Measurements from ENCODE around the gene RTBDN. TPM values are rescaled to one million over a fixed set of nuclear protein-coding genes. Genes with fewer than 3 reads are reported as not detected.

Gene RTBDN
- total RNA-seq, 1 donor from 2014 or later: not detected

GRCh38 chr19:12787458-12787857, 46.9 kb downstream of the RTBDN start:
- Mint-ChIP-seq H3K4me1 (ENCODE audit: low read depth) (peaks cover 18% of the 10 kb centered on the region), H3K36me3 (ENCODE audit: insufficient read depth) (no peaks in the 10 kb centered on the region), H3K27me3 (peaks cover 15% of the 10 kb centered on the region), H3K27ac (no peak overlapping the region), H3K9me3 (ENCODE audit: low read depth) (no peaks in the 10 kb centered on the region), H3K4me3 (ENCODE audit: low read depth) (no peak overlapping the region)
- DNase-seq (ENCODE audit: low spot score, unreplicated experiment): no peak
- TF ChIP-seq, protein P1, sequence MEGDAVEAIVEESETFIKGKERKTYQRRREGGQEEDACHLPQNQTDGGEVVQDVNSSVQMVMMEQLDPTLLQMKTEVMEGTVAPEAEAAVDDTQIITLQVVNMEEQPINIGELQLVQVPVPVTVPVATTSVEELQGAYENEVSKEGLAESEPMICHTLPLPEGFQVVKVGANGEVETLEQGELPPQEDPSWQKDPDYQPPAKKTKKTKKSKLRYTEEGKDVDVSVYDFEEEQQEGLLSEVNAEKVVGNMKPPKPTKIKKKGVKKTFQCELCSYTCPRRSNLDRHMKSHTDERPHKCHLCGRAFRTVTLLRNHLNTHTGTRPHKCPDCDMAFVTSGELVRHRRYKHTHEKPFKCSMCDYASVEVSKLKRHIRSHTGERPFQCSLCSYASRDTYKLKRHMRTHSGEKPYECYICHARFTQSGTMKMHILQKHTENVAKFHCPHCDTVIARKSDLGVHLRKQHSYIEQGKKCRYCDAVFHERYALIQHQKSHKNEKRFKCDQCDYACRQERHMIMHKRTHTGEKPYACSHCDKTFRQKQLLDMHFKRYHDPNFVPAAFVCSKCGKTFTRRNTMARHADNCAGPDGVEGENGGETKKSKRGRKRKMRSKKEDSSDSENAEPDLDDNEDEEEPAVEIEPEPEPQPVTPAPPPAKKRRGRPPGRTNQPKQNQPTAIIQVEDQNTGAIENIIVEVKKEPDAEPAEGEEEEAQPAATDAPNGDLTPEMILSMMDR (IDR thresholded peaks at IDR 0.05; ENCODE audit: unreplicated experiment): no peak

- TF ChIP-seq, protein P1 (IDR thresholded peaks at IDR 0.05; ENCODE audit: unreplicated experiment): no peak
- Mint-ChIP-seq H3K27ac (no peak overlapping the region), H3K4me3 (ENCODE audit: low read depth) (no peak overlapping the region), H3K4me1 (ENCODE audit: low read depth) (peaks cover 18% of the 10 kb centered on the region), H3K27me3 (peaks cover 15% of the 10 kb centered on the region), H3K9me3 (ENCODE audit: low read depth) (no peaks in the 10 kb centered on the region), H3K36me3 (ENCODE audit: insufficient read depth) (no peaks in the 10 kb centered on the region)
- DNase-seq (ENCODE audit: low spot score, unreplicated experiment): no peak
These were observed 47.4 kb downstream of the RTBDN start for GRCh38 chr19:12786952-12787351.

- Mint-ChIP-seq H3K4me1 (ENCODE audit: low read depth) (peaks cover 16% of the 10 kb centered on the region), H3K27ac (no peak overlapping the region), H3K4me3 (ENCODE audit: low read depth) (no peak overlapping the region), H3K9me3 (ENCODE audit: low read depth) (no peaks in the 10 kb centered on the region), H3K27me3 (peaks cover 15% of the 10 kb centered on the region), H3K36me3 (ENCODE audit: insufficient read depth) (no peaks in the 10 kb centered on the region)
- no peak for DNase-seq (ENCODE audit: low spot score, unreplicated experiment)
- TF ChIP-seq, protein P1 (IDR thresholded peaks at IDR 0.05; ENCODE audit: unreplicated experiment): no peak
These were observed 48.1 kb downstream of the RTBDN start for GRCh38 chr19:12786141-12786870.

DNA sequence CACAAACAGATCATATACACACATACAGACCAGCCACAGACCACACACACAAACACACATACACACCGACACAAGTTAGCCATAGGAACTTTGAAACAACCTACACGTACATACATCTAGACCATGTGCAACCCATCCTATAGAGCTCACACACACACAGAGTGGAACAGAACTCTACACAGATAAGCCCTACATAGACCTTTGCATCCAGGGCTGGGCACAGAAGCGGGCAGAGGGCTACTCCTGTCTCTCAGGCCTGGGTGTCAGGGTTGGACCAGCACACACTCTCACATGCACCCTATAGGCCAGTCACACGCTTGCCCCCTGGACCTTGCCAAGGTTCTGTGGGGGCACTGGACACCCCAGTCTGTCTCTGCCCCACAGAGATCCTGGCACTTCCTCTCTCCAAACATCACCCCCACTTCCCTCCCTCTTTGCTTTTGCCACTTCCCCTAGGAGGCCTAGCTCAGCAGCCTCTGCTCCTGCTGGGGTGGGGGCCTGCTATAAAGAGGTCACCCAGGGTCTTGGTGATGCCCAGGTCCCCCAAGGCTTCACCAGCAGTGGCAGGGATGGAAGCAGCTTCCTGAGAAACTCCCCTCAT, 48.8 kb downstream of the RTBDN start:
- Mint-ChIP-seq H3K27ac (no peak overlapping the region), H3K9me3 (ENCODE audit: low read depth) (no peaks in the 10 kb centered on the region), H3K36me3 (ENCODE audit: insufficient read depth) (no peaks in the 10 kb centered on the region), H3K27me3 (peaks cover 10% of the 10 kb centered on the region), H3K4me3 (ENCODE audit: low read depth) (no peak overlapping the region), H3K4me1 (ENCODE audit: low read depth) (peaks cover 10% of the 10 kb centered on the region)
- TF ChIP-seq, protein P1 (IDR thresholded peaks at IDR 0.05; ENCODE audit: unreplicated experiment): no peak
- no peak for DNase-seq (ENCODE audit: low spot score, unreplicated experiment)

DNA sequence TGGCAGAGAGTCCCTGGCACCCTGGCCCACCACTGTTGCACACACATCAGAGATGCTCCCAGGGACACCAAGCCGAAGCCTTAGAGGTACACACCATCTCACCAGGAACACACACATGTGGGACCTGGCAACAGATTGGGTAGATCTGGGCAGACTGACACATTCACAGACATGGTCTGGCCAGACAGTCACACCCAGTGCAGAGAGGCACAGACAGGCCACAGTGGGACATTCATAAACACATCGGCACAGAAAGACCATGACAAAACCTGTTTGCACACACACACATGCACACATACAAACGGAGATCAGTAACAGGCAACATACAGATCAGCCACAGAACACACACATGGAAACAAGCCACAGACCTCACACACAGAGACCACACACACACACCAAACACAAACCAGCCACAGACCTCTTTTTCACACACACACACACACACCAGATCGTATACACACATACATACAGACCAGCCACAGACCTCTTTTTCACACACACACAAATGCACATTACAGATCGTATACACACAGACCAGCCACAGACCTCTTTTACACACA, 49.4 kb downstream of the RTBDN start:
- H3K27me3 Mint-ChIP-seq: peaks cover 6% of the 10 kb centered on the region
- TF ChIP-seq, protein P1 (IDR thresholded peaks at IDR 0.05; ENCODE audit: unreplicated experiment): no peak
- peaks cover 8% of the 10 kb centered on the region for H3K4me1 Mint-ChIP-seq (ENCODE audit: low read depth)
- no peak overlapping the region for H3K4me3 Mint-ChIP-seq (ENCODE audit: low read depth)
- H3K36me3 Mint-ChIP-seq (ENCODE audit: insufficient read depth): no peaks in the 10 kb centered on the region
- H3K9me3 Mint-ChIP-seq (ENCODE audit: low read depth): no peaks in the 10 kb centered on the region
- no peak overlapping the region for H3K27ac Mint-ChIP-seq
- no peak for DNase-seq (ENCODE audit: low spot score, unreplicated experiment)

Measured in progenitor cell of endocrine pancreas (in vitro differentiated cells).